Heart left ventricle (tissue), 16 donors: ENCODE results near the gene RABEP2. TPM values are rescaled to one million over a fixed set of nuclear protein-coding genes. Genes with fewer than 3 reads are reported as not detected.
"Not testable (repeated sequence)": the region's sequence is repeated elsewhere in the genome, so short reads cannot be mapped to it uniquely, and the experiment has no call there.

Experiments used
- ATAC-seq, 4 donors: fragments of 200-7000 bp; cut with Tn5 transposase; one replicate each; pipeline ENCODE4 v1.9.1; 2020 to 2022; ENCODE audit warnings: moderate library complexity in 4 of 4, mild to moderate bottlenecking in 3 of 4, moderate number of reproducible peaks in 1 of 4
- DNase-seq, 5 donors: peaks; one replicate each; pipeline ENCODE4 v3.0.0-alpha.2; 2020
- H3K27ac ChIP-seq, 12 donors: fragments of 200-600 bp; sonication (generic) in 4 of 12; one replicate each; pipeline versions ENCODE4 v1.5.0 to v1.8.0; 2016 to 2022; ENCODE audit warnings: mild to moderate bottlenecking in 2 of 12
- H3K27me3 ChIP-seq, 9 donors: fragments of 200-600 bp; sonication (generic) in 2 of 9; one replicate each; pipeline versions ENCODE4 v1.5.1 to v1.8.0; 2016 to 2022; ENCODE audit warnings: mild to moderate bottlenecking in 3 of 9
- H3K36me3 ChIP-seq, 9 donors: fragments of 200-600 bp; sonication (generic) in 2 of 9; one replicate each; pipeline versions ENCODE4 v1.5.0 to v1.8.0; 2018 to 2022; ENCODE audit warnings: mild to moderate bottlenecking in 2 of 9
- H3K4me1 ChIP-seq, 12 donors: fragments of 200-600 bp; sonication (generic) in 4 of 12; one replicate each; pipeline versions ENCODE4 v1.5.0 to v1.8.0; 2016 to 2022; ENCODE audit warnings: mild to moderate bottlenecking in 3 of 12
- H3K4me3 ChIP-seq, 12 donors: fragments of 200-600 bp; sonication (generic) in 4 of 12; one replicate each; pipeline versions ENCODE4 v1.5.0 to v1.8.0; 2017 to 2022; ENCODE audit warnings: mild to moderate bottlenecking in 9 of 12, moderate library complexity in 4 of 12
- H3K9me3 ChIP-seq, 12 donors: fragments of 200-600 bp; sonication (generic) in 4 of 12; one replicate each; pipeline versions ENCODE4 v1.5.0 to v1.8.0; 2016 to 2022; ENCODE audit warnings: mild to moderate bottlenecking in 1 of 12
- POLR2A ChIP-seq, 2 donors: fragments of 450-650 bp; IDR thresholded peaks; one replicate each; pipeline ENCODE4 v1.6.1; 2017; ENCODE audit warnings: antibody characterized with exemption in 2 of 2, mild to moderate bottlenecking in 2 of 2, moderate library complexity in 2 of 2
- WGBS, 4 donors: extraction: QIAGEN DNeasy Blood & Tissue Kit in 2 of 4; methylation state at CpG; one replicate each; pipeline versions ENCODE4 v1.1.5 to v1.1.7; 2013 to 2018; 5-methylcytosine and 5-hydroxymethylcytosine counted together
- intact Hi-C, 10 donors: fragments of 100-400 bp; cut with DNase I; formaldehyde crosslinking; loops; one replicate each; pipeline versions ENCODE4 v1.11.1 to v1.14.2; 2022
- polyA plus RNA-seq, 2 donors: library from polyadenylated mRNA; stranded (reverse); fragments of 200-250 nt; gene quantifications; one replicate each; pipeline ENCODE4 v1.2.3, GENCODE V29; 2013
- total RNA-seq, 9 donors: library from RNA; depleted of rRNA in 2 of 9; stranded (reverse); fragments of >200 nt in 2 of 9; fragmentation: NEBNext Ultra II Directional in 3 of 9; extraction: Animal tissue kit (Norgen Biotek cat#: 25700) in 3 of 9; gene quantifications; one replicate each; pipeline versions ENCODE4 v1.1.0 to v1.2.4, GENCODE V29; 2016 to 2023
- TF ChIP-seq, protein P1 (sequence below), 12 donors: fragments of 200-600 bp; sonication (generic) in 4 of 12; IDR thresholded peaks; one replicate each; pipeline versions ENCODE4 v1.5.0 to v1.8.0; 2018 to 2022; ENCODE audit warnings: antibody characterized with exemption in 12 of 12, mild to moderate bottlenecking in 5 of 12
- donor health status: ischemic (EF 13 %, LVEDD 7.1; RV severe dilation, severe dysfunction).
- donor health status: healthy with polysubstance abuse.
- donor health status: DM: no; HTN: yes; CAD: no.
- donor health status: DM: no; HTN: no; CAD: no.
- donor health status: ischemic (EF 25% LVEDD 6.9; RV normal size, moderate dysfunction).
- donor health status: ischemic (EF 25% LVEDD 5.7; RV mildly dilated, moderate dysfunction).
- donor health status: healthy.
- donor health status: DM: yes; HTN: yes; CAD: no.
- donor health status: ischemic (EF 35%, LVEDD 5.7; RV mildly dilated, moderate dysfunction).
- donor health status: nonischemic (EF 11% LVEDD 7.7; RV severe dilation, severe dysfunction).
- donor health status: DM: yes; HTN: yes; CAD: no.
- donor health status: PGD.
- donor health status: ischemic (EF 29% LVEDD 5.4; RV normal size, mild dysfunction).
- donor health status: nonischemic (EF 23%, LVEDD 6.1; RV moderate dilation, normal function).

RABEP2 gene
- total and polyA plus RNA-seq, 11 donors: 10.2 to 31.1 (median 14.9) TPM

DNA sequence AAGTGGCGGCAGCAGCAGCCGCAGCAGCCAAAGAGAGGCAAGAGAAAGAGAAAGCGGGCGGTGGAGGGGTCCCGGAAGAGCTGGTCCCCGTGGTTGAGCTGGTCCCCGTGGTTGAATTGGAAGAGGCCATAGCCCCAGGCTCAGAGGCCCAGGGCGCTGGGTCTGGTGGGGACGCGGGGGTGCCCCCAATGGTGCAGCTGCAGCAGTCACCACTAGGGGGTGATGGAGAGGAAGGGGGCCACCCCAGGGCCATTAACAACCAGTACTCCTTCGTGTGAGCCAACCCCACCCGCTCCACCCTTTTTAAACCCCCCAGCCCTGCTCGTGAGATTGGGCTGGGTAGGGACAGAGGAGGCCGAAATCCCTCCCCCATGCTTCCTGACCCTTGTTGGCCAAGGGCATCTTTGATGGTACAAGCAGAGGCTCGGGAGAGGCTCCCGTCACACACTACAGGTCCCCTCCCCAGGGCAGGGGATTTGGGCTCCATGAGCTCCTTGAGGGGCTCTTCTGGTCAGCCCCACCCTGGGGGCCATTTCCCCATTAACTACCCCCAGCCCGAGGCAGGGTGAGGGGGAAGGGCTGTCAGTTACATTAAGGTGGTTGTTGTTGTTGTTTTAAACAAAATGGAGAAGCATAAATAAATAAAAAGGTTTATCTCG lies 51.4 kb downstream of the RABEP2 start:
- TF ChIP-seq, protein P1, sequence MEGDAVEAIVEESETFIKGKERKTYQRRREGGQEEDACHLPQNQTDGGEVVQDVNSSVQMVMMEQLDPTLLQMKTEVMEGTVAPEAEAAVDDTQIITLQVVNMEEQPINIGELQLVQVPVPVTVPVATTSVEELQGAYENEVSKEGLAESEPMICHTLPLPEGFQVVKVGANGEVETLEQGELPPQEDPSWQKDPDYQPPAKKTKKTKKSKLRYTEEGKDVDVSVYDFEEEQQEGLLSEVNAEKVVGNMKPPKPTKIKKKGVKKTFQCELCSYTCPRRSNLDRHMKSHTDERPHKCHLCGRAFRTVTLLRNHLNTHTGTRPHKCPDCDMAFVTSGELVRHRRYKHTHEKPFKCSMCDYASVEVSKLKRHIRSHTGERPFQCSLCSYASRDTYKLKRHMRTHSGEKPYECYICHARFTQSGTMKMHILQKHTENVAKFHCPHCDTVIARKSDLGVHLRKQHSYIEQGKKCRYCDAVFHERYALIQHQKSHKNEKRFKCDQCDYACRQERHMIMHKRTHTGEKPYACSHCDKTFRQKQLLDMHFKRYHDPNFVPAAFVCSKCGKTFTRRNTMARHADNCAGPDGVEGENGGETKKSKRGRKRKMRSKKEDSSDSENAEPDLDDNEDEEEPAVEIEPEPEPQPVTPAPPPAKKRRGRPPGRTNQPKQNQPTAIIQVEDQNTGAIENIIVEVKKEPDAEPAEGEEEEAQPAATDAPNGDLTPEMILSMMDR (IDR thresholded peaks at IDR 0.05): peak; percentile 34 to 69 (median 50)
- TF ChIP-seq POLR2A (IDR thresholded peaks at IDR 0.05): no peak
- intact Hi-C loops: no loop called here
- H3K4me3 ChIP-seq: no peak overlapping the region
- 88 to 95% (median 88%) methylated on average over 17 to 18 of the region's 18 CpGs for WGBS, 4 donors
- no peak overlapping the region for H3K27ac ChIP-seq
- H3K4me1 ChIP-seq: no peaks in the 10 kb centered on the region
- ATAC-seq: peak in 2 of 4 donors; percentile 25 to 37
- no peak for DNase-seq
- peaks cover 2 to 63% (median 57%) of the 10 kb centered on the region in 9 donors for H3K36me3 ChIP-seq
- H3K9me3 ChIP-seq: no peaks in the 10 kb centered on the region
- H3K27me3 ChIP-seq: no peaks in the 10 kb centered on the region

DNA sequence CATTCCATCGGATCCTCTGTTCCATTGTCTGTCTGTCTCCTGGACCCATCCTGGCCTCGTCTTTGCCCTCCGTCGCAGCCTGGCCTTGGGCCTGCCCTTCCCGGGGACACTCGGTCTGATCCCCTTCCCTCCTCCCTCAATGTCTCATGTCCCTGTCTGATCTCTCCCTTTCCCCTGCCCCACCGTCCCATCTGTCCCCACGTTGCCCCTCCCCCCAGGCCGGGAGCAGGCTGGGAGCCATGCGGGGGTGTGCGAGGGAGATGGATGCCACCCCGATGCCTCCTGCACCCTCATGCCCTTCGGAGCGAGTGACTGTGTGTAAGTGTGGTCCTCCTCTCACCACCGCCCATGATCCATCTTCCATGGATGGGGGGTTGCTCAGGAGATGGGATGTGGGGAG lies 52.1 kb downstream of the RABEP2 start:
- WGBS, 4 donors: 86 to 89% (median 87%) methylated on average over 15 of the region's 15 CpGs
- peaks cover 2 to 70% (median 65%) of the 10 kb centered on the region in 9 donors for H3K36me3 ChIP-seq
- TF ChIP-seq, protein P1 (IDR thresholded peaks at IDR 0.05): no peak
- TF ChIP-seq POLR2A (IDR thresholded peaks at IDR 0.05): no peak

DNA sequence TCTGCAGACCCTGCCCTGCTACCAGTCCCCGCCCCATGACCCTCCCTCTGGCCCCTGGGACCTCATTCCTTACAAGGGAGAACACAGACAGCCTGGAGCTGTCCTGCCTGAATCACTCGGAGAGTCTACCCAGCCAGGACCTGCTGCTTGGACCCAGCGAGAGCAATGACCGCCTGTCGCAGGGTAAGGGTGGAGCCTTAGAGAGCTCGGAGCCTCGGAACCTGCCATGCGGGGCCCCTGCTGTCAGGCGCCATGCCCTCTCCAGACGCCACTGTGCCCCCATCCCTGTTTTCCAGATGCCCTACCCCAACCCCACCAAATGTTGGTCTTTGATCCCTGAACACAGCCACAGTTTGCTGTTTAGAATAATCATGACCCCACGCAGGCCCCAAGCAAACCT lies 55.8 kb downstream of the RABEP2 start:
- peaks cover 0 to 21% (median 13%) of the 10 kb centered on the region in 12 donors for H3K4me1 ChIP-seq
- TF ChIP-seq POLR2A (IDR thresholded peaks at IDR 0.05): no peak
- TF ChIP-seq, protein P1 (IDR thresholded peaks at IDR 0.05): no peak
- WGBS, 4 donors: 90 to 95% (median 93%) methylated on average over 10 to 11 of the region's 11 CpGs
- DNase-seq: no peak
- no peak overlapping the region for H3K27ac ChIP-seq
- intact Hi-C loops: loop anchor here in 2 of 10 donors (5.0 to 10.0 kb wide), 3 partner anchors 56 to 78 kb away; partner anchors contain the start of gene RABEP2 (in 1 of the 2)
- no peak overlapping the region for H3K4me3 ChIP-seq
- no peaks in the 10 kb centered on the region for H3K27me3 ChIP-seq
- H3K36me3 ChIP-seq: peaks cover 2 to 76% (median 73%) of the 10 kb centered on the region in 9 donors
- no peaks in the 10 kb centered on the region for H3K9me3 ChIP-seq
- ATAC-seq: no peak

More for the DNA sequence above, 52.1 kb downstream of the RABEP2 start:
- H3K9me3 ChIP-seq: no peaks in the 10 kb centered on the region
- H3K4me3 ChIP-seq: no peak overlapping the region
- DNase-seq (no peak), ATAC-seq (no peak)
- H3K4me1 ChIP-seq: no peaks in the 10 kb centered on the region
- H3K27me3 ChIP-seq: no peaks in the 10 kb centered on the region
- H3K27ac ChIP-seq: no peak overlapping the region
- intact Hi-C loops: no loop called here

DNA sequence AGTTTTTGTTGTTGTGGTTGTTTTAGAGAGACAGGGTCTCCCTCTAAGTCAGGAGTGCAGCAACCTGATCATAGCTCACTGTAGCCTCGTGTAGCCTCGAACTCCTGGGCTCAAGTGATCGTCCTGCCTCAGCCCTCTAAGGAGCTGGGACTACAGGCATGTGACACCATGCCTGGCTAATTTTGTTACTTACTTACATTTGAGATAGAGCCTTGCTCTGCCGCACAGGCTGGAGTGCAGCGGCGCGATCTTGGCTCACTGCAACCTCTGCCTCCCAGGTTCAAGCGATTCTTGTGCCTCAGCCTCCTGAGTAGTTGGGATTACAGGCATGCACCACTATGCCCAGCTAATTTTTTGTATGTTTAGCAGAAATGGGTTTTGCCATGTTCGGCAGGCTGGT lies 57.4 kb downstream of the RABEP2 start:
- ATAC-seq, DNase-seq, H3K9me3 ChIP-seq, H3K4me3 ChIP-seq, H3K27ac ChIP-seq, H3K27me3 ChIP-seq: not testable (repeated sequence)
- Histone ChIP-seq H3K4me1 (peaks cover 0 to 27% (median 16%) of the 10 kb centered on the region in 12 donors), H3K36me3 (peaks cover 2 to 61% (median 58%) of the 10 kb centered on the region in 9 donors)
- intact Hi-C loops: loop anchor here in 2 of 10 donors (5.0 to 10.0 kb wide), 3 partner anchors 57 to 80 kb away; partner anchors contain the start of gene RABEP2 (in 1 of the 2)
- WGBS, 4 donors: 84 to 90% (median 88%) methylated on average over 5 to 9 of the region's 9 CpGs
